ENCODE data around the gene ELF5. TPM values are rescaled to one million over a fixed set of nuclear protein-coding genes. Genes with fewer than 3 reads are reported as not detected.
A peak's percentile ranks its signal among the peaks of the same experiment; 100 is the strongest.

ELF5 gene
- total and polyA plus RNA-seq, 2 of the 8 experiments (the other 6 are each of a cell fraction or from before 2014, with no cell fraction given), result not detected

- ChIA-PET POLR2A (ENCODE audit: partially characterized antibody) (interaction anchor here (0.6 kb wide), 1 partner anchor 10 kb away, joined by 3 read pairs; no protein-coding TSS in a partner anchor), CTCF (ENCODE audit: partially characterized antibody) (interaction anchor here (0.6 to 1.4 kb wide), 9 partner anchors 11 to 911 kb away, joined by 3 to 6 read pairs (median 3); partner anchors contain the start of gene ELF5)
- Histone ChIP-seq H3K23ac (ENCODE audit: insufficient read length) (no peak overlapping the region), H3K4me3 (ENCODE audit: extremely low read depth in 1 of 4, insufficient read depth in 2 of 4, low read depth in 3 of 4, low read length in 4 of 4) (no peak overlapping the region), H2BK12ac (ENCODE audit: low read depth, low read length) (no peak overlapping the region), H3K4ac (replicated peaks; ENCODE audit: insufficient read length, low read depth, low read length) (no peak overlapping the region), H3K9me3 (ENCODE audit: insufficient read depth in 2 of 2, low read depth in 1 of 2, low read length in 1 of 2) (no peaks in the 10 kb centered on the region), H2AFZ (ENCODE audit: low read length) (no peak overlapping the region), H3K4me1 (replicated peaks in 1 of 4; ENCODE audit: control insufficient read depth in 3 of 4, insufficient read depth in 4 of 4, low read length in 3 of 4) (no peaks in the 10 kb centered on the region), H2BK20ac (ENCODE audit: low read length) (no peak overlapping the region), H2AK5ac (ENCODE audit: low read depth, low read length) (no peak overlapping the region), H4K91ac (replicated peaks; ENCODE audit: insufficient read length, low read length) (no peak overlapping the region), H3K27me3 (replicated peaks in 1 of 4; ENCODE audit: control insufficient read depth in 3 of 4, extremely low read depth in 1 of 4, insufficient read depth in 3 of 4, low read length in 3 of 4) (no peaks in the 10 kb centered on the region), H4K20me1 (replicated peaks in 1 of 2; ENCODE audit: control insufficient read depth in 1 of 2, insufficient read depth in 2 of 2, low read length in 2 of 2) (no peaks in the 10 kb centered on the region), H3K79me1 (ENCODE audit: low read depth, low read length) (no peaks in the 10 kb centered on the region), H3K9ac (replicated peaks in 1 of 4; ENCODE audit: extremely low read depth in 1 of 4, low read depth in 3 of 4, low read length in 3 of 4) (no peak overlapping the region), H3K36me3 (ENCODE audit: control insufficient read depth in 2 of 4, insufficient read depth in 4 of 4, low read length in 3 of 4) (no peaks in the 10 kb centered on the region), H3K79me2 (ENCODE audit: control insufficient read depth in 1 of 2, insufficient read depth in 2 of 2, low read length in 2 of 2) (no peaks in the 10 kb centered on the region), H4K8ac (ENCODE audit: extremely low read depth, insufficient read depth, low read length) (no peak overlapping the region), H3K56ac (replicated peaks; ENCODE audit: insufficient read length, low read depth, low read length) (no peak overlapping the region), H2BK15ac (ENCODE audit: low read length) (no peak overlapping the region), H3K4me2 (ENCODE audit: insufficient read depth in 1 of 2, low read depth in 2 of 2, low read length in 2 of 2) (no peak overlapping the region), H3K14ac (ENCODE audit: insufficient read length) (no peak overlapping the region), H4K5ac (ENCODE audit: insufficient read length, low read depth, low read length) (no peak overlapping the region), H3K27ac (ENCODE audit: low read depth, low read length) (no peak overlapping the region), H3K23me2 (ENCODE audit: low read depth, low read length) (no peaks in the 10 kb centered on the region), H2BK5ac (ENCODE audit: low read depth, low read length) (no peak overlapping the region), H2BK120ac (replicated peaks; ENCODE audit: low read depth, low read length) (no peak overlapping the region), H3K18ac (ENCODE audit: extremely low read depth, low read length) (no peak overlapping the region)
- FAIRE-seq (peak; percentile 19), DNase-seq (ENCODE audit: low read depth in 1 of 2, low spot score in 2 of 2) (no peak)
- TF ChIP-seq TEAD4 (IDR thresholded peaks at IDR 0.05; ENCODE audit: low read depth, low read length), result peak; percentile 65; the same call in 1 of the 2 replicates
- TF ChIP-seq RNF2 (IDR thresholded peaks at IDR 0.05; ENCODE audit: borderline replicate concordance, low read depth, low read length, missing control alignments, poor library complexity, severe bottlenecking), result no peak
- TF ChIP-seq CBX5 (IDR thresholded peaks at IDR 0.05; ENCODE audit: low read depth, low read length), result no peak
- 83% methylated on average over 2 of the region's 2 CpGs; no CpG with 5 or more reads in 1 of the 2 experiments for WGBS, 2 experiments (ENCODE audit: extremely low coverage in 1 of 2, insufficient coverage in 1 of 2, insufficient read length in 1 of 2, insufficient replicate concordance in 2 of 2, low coverage in 1 of 2, low lambda C conversion rate in 2 of 2, missing lambda C conversion rate in 1 of 2)
Observed at GRCh38 chr11:34490304-34490703, 23.3 kb downstream of the ELF5 start.

Measured in H1 (cell line).